Mammary epithelial cell (primary cell): ENCODE data around the gene AGAP1.
A peak's percentile ranks its signal among the peaks of the same experiment; 100 is the strongest.

Experiments used
- EZH2 ChIP-seq: IDR thresholded peaks from 2 replicates; pipeline ENCODE4 v1.6.1; 2012; ENCODE audit warnings: low read length, inconsistent platforms, borderline replicate concordance
- TF ChIP-seq, protein P1 (sequence below), 2 donors: IDR thresholded peaks in 1 of 2; conservative IDR thresholded peaks in 1 of 2; 2 replicates each; pipeline ENCODE4 v1.5.1; 2011 to 2012; ENCODE audit warnings: inconsistent platforms in 2 of 2, low read length in 2 of 2, mild to moderate bottlenecking in 2 of 2, control low read depth in 1 of 2, low read depth in 1 of 2; ENCODE audit not compliant: insufficient read depth in 1 of 2; ENCODE audit errors: extremely low read depth in 1 of 2

- TF ChIP-seq EZH2: no peak
- TF ChIP-seq, protein P1, sequence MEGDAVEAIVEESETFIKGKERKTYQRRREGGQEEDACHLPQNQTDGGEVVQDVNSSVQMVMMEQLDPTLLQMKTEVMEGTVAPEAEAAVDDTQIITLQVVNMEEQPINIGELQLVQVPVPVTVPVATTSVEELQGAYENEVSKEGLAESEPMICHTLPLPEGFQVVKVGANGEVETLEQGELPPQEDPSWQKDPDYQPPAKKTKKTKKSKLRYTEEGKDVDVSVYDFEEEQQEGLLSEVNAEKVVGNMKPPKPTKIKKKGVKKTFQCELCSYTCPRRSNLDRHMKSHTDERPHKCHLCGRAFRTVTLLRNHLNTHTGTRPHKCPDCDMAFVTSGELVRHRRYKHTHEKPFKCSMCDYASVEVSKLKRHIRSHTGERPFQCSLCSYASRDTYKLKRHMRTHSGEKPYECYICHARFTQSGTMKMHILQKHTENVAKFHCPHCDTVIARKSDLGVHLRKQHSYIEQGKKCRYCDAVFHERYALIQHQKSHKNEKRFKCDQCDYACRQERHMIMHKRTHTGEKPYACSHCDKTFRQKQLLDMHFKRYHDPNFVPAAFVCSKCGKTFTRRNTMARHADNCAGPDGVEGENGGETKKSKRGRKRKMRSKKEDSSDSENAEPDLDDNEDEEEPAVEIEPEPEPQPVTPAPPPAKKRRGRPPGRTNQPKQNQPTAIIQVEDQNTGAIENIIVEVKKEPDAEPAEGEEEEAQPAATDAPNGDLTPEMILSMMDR (conservative IDR thresholded peaks at IDR 0.05 in 1 of 2, IDR thresholded peaks at IDR 0.05 in 1 of 2; ENCODE audit: extremely low read depth in 1 of 2, insufficient read depth in 1 of 2, low read depth in 1 of 2, low read length in 2 of 2): peak in 1 of 2 donors; percentile 1
These were observed 1.8 kb downstream of the AGAP1 start for GRCh38 chr2:235495373-235496238.
